HG03097 (cell line): Measurements from ENCODE around the gene TNNT1.

Source experiments
- ATAC-seq: cut with Tn5 transposase; IDR thresholded peaks from one replicate; pipeline ENCODE4 v1.9.1; 2021; ENCODE audit not compliant: unreplicated experiment, low FRiP score

Gene TNNT1

DNA sequence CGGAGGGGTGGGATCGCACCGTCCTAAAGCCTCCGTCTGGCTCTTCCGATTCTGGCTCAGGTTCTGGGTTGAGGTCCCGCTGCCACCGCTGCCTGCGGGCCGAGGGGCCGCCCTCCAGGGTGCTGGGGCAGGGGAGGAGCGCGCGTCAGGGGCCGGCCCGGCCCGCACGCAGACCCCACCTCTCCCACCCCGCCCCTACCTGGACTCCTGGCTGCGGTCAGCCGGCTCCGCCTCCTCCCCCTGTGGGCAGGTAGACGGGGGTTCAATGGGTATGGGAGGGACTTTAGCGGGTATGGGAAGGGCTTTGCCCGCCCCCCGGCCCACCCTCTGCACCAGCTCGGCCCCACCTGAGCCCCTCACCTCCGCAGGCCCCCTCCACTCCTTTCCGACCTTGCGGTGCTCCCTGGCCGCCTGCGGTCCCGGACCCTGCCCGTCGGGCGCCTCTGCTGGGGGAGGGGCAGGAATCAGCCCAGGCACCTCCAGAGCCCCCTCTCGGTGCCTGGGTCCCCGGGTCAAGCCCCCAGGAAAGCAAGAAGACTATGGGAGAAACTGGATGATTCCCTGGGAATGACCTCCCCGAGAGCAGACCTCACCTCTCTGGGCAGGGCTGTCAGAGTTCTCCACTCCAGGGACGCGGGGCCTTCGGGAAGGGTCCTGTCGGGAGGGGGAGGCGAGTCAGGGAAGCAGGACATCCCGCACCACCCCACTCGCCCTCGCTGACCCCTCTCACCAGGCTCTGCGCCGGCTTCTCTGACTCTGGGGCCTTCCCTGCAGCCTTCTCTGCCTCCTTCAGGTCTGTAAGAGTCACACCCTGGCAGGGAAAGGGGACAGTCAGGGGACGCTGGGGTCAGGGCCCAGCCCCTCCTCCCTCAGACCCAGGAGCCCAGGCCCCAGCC, 56.3 kb downstream of the TNNT1 start:
- ATAC-seq, result no peak

DNA sequence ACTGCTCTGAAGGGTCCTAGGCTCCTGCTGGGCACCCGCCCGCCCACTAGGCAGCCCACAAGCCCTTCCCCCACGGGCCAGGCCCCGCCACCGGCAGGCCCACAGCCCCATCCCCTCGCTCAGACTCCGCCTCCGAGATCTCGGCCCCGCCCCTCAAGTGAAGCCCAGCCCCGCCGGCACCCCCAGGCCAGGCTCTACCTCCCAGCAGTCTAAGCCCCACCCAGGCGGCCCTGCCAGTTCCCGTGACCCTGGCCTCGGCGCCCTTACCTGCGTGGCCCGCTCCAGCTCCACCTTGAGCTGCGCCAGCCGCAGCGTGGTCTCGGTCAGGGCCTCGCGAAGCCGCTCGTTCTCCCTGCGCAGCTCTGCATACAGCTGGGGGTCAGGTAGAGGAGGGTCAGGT, 57.1 kb downstream of the TNNT1 start:
- no peak for ATAC-seq

DNA sequence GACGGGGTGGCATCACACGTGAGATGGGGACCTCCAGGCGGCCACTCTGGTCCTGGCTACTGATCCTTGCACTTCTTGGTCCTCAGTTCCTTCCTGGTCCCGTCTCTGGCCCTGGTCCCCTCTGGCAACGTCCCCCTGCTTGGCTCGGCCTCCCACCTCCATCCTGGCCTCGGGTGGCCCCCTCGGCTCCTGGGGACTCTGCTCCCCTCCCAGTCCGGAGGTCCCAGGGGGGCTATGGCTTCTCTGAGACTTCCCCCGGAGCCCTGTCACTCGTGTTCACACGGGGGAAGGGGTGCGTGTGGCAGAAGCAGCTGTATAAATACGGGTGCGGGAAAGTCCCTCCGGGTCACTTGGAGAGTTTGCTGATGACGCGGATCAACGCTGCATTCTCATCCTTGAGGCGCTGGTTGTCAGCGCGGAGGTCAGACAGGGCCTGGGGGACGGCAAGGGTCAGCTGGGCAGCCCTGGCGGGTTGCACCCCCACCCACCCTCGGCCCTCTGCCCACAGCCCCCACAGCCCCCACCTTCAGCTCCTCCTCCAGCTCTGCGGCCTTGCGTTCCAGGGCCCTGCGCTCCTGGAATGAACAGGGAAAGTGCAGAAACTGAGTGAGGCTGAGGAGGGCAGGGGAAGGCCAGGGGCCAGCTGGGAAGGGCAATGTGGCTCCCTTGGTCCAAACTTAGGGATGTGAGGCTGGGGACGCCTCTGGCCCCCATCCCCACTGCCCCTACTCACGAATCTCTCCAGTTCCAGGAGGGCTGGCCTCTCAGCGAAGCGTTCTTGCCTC, 57.7 kb downstream of the TNNT1 start:
- no peak for ATAC-seq

DNA sequence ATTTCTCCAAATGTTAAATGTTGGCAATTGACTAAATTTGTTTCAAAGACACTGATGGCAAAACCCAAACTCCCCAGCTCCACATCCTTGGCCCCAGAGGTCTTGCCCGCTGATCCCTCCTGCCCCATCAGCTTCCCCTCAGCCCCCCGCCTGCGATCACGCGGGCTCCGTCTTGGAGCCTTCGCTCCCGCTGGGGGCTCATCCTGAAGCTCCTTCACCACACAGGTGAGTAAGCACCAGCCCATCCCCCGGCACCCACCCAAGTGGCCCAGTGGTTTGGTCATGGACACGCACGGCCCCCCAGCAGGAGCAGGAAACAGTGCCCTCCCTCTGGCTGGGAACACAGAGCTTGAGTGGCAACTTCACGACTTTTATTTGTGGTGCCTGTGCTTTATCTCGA, 58.4 kb downstream of the TNNT1 start:
- no peak for ATAC-seq

DNA sequence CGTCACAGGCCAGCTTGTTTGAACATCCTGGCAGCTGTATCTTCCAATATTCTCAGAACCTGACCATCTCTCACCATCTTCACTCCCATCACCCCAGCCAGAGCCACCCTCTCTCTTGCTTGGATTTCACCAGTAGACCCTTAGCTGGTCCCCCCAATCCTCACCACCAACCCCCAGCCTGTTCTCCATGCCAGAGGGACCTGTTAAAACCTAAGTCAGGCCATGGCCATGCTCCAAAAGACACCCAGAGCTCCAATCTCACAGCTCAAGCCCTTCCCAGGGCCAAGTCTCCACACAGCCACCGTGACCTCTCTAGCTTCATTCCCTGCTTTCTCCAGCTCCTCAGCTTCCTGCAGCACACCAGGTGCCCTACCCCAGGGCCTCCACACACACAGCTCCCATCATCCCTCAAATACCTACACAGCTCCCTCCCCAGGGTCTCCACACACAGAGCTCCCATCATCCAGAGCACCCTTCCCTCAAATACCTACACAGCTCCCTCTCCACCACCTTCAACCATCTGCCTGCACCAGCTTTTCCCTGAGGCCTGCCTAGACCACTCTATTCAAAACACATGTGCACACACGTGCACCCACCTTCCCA, 59.6 kb downstream of the TNNT1 start:
- no peak for ATAC-seq

DNA sequence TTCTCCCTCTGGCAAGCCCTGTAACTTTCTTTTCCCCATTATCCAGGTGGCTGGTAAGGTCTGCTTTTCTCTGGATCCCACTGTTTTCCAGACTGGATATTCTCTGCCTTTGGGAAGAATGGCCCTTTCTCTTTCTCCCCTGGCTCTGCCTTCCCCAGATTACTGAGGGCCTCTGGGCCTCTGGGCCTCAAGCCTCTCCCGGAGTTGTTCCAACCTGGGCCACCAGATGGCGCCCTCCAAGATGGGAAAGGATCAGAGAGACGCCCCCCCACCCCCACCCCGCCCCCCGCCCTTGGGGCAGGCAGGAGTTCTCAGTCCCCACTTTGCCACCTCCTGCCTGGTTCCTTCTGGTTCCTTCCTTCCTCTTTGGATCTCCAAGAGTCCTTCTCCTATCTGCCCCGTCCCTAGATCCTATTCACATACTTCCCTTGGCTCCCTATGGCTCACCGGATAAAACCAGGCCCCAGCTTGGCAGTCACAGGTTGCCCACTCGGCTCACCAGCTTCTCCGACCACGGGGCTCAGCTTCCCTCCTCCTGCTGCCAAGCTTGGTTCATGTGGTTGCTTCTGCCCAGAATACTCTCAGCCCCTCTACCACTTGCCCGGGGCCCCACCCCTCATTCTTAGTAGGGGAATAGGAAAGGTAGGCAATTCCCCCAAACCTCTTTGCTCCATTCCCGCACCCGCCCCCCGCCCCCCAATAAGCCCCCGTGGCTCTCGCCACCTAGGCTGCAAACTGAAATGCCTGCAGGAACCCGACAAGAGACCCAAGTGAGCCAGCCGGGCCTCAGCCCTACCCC, 60.3 kb downstream of the TNNT1 start:
- no peak for ATAC-seq

DNA sequence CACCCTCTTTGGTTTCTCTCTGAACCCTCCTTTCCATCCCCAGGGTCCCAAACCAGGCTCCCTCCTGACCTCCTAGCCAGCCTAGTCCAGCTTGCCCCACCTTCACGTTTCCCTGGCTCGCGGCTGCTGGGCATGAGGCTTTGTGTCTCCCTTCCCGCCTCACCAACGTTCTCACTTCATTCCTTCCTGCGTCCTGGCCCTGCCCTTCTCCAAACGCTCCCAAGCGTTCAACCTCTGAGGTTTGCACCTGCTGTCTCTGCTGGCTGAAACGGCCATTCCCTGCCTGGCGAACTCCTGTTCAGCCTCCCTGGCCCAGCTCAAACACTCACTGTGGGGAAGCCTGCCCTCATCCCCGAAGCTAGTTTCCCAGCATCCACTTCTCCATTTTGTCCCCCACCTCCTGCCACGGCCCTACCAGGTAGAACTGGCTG, 61.0 kb downstream of the TNNT1 start:
- ATAC-seq, result no peak

DNA sequence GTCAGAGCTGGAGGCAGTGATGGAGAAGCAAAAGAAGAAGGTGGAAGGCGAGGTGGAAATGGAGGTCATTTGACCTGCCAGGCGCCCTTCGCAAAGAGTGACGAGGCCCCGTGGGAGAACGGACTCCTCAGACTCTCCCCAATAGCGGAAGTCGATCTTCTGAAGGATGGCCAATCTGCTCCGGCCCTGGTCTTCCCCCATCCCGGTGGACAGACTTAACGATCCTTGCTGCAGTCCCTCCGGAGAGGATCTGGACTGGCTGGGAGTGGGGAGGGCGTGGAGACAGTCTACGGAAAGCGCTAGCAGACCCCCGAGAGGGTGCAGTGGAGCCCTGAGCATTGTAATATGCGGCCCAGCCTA, 61.5 kb downstream of the TNNT1 start:
- no peak for ATAC-seq

DNA sequence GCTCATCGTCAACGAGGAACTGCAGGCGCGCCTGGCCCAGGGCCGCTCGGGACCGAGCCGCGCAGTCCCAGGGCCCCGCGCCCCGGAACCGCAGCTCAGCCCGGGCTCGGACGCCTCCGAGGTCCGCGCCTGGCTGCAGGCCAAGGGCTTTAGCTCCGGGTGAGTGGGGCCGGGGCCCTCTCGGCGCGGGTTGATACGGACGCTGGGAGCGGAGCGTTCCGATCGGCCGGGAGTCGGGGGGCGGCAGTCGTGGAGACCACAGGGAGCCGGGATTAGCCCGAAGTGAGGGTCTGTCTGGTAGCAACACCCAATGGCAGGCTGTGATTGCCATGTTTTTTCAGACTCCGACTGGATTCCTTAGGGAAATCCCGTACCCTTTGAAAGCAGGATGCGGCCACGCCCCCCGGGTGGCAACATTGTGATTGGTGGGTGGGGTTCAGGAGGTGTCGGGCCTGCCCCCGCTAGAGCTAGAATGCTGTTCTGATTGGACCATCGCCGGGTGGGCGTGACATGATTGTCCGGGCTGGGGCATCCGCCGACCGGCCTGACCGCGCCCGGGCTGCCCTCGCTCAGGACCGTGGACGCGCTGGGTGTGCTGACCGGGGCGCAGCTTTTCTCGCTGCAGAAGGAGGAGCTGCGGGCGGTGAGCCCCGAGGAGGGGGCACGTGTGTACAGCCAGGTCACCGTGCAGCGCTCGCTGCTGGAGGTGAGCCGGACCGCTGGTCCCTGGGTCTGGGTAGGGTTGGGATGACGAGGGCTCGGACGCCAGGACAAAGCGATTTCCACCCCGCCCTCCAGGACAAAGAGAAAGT, 62.1 kb downstream of the TNNT1 start:
- ATAC-seq, result no peak

DNA sequence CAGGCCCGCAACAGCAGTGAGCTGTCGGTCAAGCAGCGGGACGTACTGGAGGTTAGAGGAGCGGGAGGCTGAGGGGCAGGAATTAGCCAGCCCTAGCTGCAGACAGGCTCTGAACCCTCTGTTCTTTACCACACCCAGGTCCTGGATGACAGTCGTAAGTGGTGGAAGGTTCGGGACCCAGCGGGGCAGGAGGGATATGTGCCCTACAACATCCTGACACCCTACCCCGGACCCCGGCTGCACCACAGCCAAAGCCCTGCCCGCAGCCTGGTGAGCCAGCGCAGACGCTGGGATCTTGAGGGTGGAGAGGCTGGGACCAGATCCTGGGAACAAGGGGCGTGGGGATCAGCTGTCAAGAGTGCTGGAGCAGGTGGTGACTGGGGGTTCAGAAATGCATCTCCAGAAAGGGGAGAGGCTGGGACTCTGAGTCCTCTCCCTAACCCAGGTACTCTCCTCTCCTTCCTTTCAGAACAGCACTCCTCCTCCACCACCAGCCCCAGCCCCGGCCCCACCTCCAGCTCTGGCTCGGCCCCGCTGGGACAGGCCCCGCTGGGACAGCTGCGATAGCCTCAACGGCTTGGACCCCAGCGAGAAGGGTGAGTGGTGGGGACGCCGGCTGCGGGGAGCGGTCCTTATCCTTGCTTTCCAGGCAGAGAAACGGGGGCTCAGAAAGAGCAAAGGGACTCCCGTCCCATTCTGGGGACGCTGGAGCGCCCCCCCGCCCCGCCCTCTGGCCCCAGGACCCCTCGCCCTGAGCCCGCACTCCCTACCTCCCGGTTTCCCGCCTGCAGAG, 62.9 kb downstream of the TNNT1 start:
- ATAC-seq, result no peak

DNA sequence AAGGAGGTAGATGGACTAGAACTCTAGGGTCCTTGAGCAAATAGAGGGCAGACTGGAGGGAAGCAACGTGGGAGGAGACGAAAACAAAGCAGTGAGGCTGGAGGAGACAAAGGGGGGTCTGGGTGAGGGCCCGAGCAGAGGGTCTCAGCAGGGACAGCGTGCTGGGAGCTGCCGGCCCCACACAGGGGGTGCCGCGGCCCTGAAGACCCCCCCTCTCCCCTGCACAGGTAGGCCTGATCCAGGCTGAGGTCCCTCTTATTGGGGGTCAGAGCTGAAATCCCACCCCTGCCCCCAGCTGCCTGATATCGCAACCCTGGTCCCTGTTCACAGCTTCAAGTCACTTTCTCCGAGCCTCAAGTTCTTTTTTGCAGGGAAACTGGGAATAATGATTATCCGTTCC, 64.6 kb downstream of the TNNT1 start:
- no peak for ATAC-seq

DNA sequence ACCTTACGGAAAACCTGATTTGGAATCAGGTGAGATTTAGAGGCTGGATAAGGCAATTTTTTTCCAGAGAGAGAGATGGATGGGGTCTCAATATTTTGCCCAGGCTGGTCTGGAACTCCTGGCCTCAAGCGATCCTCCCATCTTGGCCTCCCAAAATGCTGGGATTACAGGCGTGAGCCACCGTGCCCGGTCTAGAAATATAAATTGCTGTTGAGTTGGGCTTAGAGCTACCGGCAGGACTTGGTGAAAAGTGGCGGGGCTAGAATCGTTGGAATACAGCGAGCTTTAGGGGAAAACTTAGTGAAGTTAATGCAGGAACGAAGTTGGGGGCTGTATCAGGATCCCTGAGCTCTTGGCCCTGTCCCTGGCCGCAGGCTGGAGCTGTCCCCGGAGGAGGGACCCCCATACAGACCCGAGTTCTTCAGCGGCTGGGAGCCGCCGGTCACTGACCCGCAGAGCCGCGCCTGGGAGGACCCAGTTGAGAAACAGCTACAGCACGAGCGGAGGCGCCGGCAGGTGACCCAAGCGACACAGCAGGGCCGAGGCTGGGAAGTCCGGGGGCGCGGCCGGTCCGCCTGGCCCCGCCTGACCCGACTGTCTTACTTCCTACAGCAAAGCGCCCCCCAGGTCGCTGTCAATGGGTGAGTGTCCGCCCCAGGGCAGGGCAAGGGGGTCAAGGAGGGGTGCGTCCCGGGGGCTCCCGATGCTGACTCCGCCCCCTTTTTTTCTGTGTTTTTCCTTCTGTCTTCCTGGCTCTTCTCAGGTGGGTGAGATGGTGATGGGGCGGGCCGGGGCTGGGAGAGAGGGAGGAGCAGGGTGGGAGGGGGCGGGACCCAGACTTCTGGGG, 65.8 kb downstream of the TNNT1 start:
- ATAC-seq, result no peak
